H1 (cell line): ENCODE data around the gene MYOM1. TPM values are rescaled to one million over a fixed set of nuclear protein-coding genes. Genes with fewer than 3 reads are reported as not detected.

Experiments
- CTCF ChIA-PET: fragments of 300-600 bp; sonication (Branson Sonifier 250); formaldehyde crosslinking; loops from one replicate; lab custom pipeline; 2021; ENCODE audit not compliant: partially characterized antibody; lab: Charles Lee
- POLR2A ChIA-PET: fragments of 300-600 bp; sonication (Branson Sonifier 250); formaldehyde crosslinking; loops from one replicate; lab custom pipeline; 2021; ENCODE audit warnings: inconsistent platforms; ENCODE audit not compliant: partially characterized antibody; lab: Charles Lee
- DNase-seq, 2 experiments: peaks; one replicate each; pipeline versions ENCODE4 v3.0.0 to v3.0.0-alpha.2; 2010 to 2022; ENCODE audit warnings: low spot score in 2 of 2, low read depth in 1 of 2, mixed read lengths in 1 of 2
- FAIRE-seq: peaks from 2 replicates; lab custom pipeline; 2011; peaks lifted over from hg19 to GRCh38; lab: Jason Lieb, UNC
- H2AFZ ChIP-seq: 2 replicates; pipeline ENCODE4 v1.8.1; 2012; ENCODE audit warnings: low read length, inconsistent platforms
- H2AK5ac ChIP-seq: 2 replicates; pipeline ENCODE4 v1.6.1; 2013; ENCODE audit warnings: low read depth, low read length
- H2BK120ac ChIP-seq: replicated peaks from 2 replicates; pipeline ENCODE3; 2013; ENCODE audit warnings: low read depth, low read length, inconsistent platforms
- H2BK12ac ChIP-seq: 2 replicates; pipeline ENCODE4 v1.6.1; 2013; ENCODE audit warnings: low read depth, low read length
- H2BK15ac ChIP-seq: 2 replicates; pipeline ENCODE4 v1.6.1; 2013; ENCODE audit warnings: low read length
- H2BK20ac ChIP-seq: 2 replicates; pipeline ENCODE4 v1.6.1; 2013; ENCODE audit warnings: low read length
- H2BK5ac ChIP-seq: 2 replicates; pipeline ENCODE4 v1.6.1; 2013; ENCODE audit warnings: low read depth, low read length
- H3K14ac ChIP-seq: 2 replicates; pipeline ENCODE4 v1.6.1; 2013; ENCODE audit warnings: inconsistent platforms; ENCODE audit not compliant: insufficient read length
- H3K18ac ChIP-seq: 2 replicates; pipeline ENCODE4 v1.6.1; 2013; ENCODE audit warnings: low read length; ENCODE audit errors: extremely low read depth
- H3K23ac ChIP-seq: 2 replicates; pipeline ENCODE4 v1.6.1; 2013; ENCODE audit warnings: inconsistent platforms; ENCODE audit not compliant: insufficient read length
- H3K23me2 ChIP-seq: 2 replicates; pipeline ENCODE4 v1.6.1; 2013; ENCODE audit warnings: low read depth, low read length
- H3K27ac ChIP-seq: 2 replicates; pipeline ENCODE4 v1.6.1; 2011; ENCODE audit warnings: low read depth, low read length, inconsistent platforms
- H3K27me3 ChIP-seq, 4 experiments: replicated peaks in 1 of 4; 1 replicate in 1 of 4; 2 replicates in 3 of 4; pipeline versions ENCODE4 v1.6.1 to v1.8.1; 2011 to 2013; ENCODE audit warnings: low read length in 3 of 4, mild to moderate bottlenecking in 3 of 4, inconsistent platforms in 2 of 4, mixed read lengths in 2 of 4, moderate library complexity in 1 of 4; ENCODE audit not compliant: control insufficient read depth in 3 of 4, insufficient read depth in 3 of 4; ENCODE audit errors: extremely low read depth in 1 of 4
- H3K36me3 ChIP-seq, 4 experiments: 2 replicates each; pipeline versions ENCODE4 v1.6.1 to v1.8.1; 2011 to 2013; ENCODE audit warnings: mild to moderate bottlenecking in 4 of 4, low read length in 3 of 4, moderate library complexity in 2 of 4, control low read depth in 1 of 4, inconsistent platforms in 1 of 4; ENCODE audit not compliant: insufficient read depth in 4 of 4, control insufficient read depth in 2 of 4
- H3K4ac ChIP-seq: replicated peaks from 2 replicates; pipeline ENCODE3; 2013; ENCODE audit warnings: low read length, low read depth, mixed read lengths, inconsistent platforms; ENCODE audit not compliant: insufficient read length
- H3K4me1 ChIP-seq, 4 experiments: replicated peaks in 1 of 4; 1 replicate in 1 of 4; 2 replicates in 3 of 4; pipeline versions ENCODE4 v1.6.1 to v1.8.1; 2011 to 2013; ENCODE audit warnings: low read length in 3 of 4, inconsistent platforms in 2 of 4, mixed read lengths in 1 of 4; ENCODE audit not compliant: insufficient read depth in 4 of 4, control insufficient read depth in 3 of 4
- H3K4me2 ChIP-seq, 2 experiments: 2 replicates each; pipeline versions ENCODE4 v1.6.1 to v1.8.1; 2011 to 2013; ENCODE audit warnings: low read depth in 2 of 2, low read length in 2 of 2, control low read depth in 1 of 2, inconsistent platforms in 1 of 2, mild to moderate bottlenecking in 1 of 2; ENCODE audit not compliant: insufficient read depth in 1 of 2
- H3K4me3 ChIP-seq, 4 experiments: fragments of 200-600, 300-600 bp in 1 of 4; sonication (generic), shearing (Covaris generic), sonication (Bioruptor Twin) in 1 of 4; 2 replicates each; pipeline versions ENCODE4 v1.5.1 to v1.8.1; 2011 to 2016; ENCODE audit warnings: low read length in 4 of 4, low read depth in 3 of 4, control low read depth in 2 of 4, inconsistent platforms in 2 of 4, mild to moderate bottlenecking in 2 of 4, mixed read lengths in 1 of 4, moderate library complexity in 1 of 4; ENCODE audit not compliant: insufficient read depth in 2 of 4; ENCODE audit errors: extremely low read depth in 1 of 4
- H3K56ac ChIP-seq: replicated peaks from 2 replicates; pipeline ENCODE3; 2013; ENCODE audit warnings: low read depth, mild to moderate bottlenecking, mixed read lengths, low read length, inconsistent platforms; ENCODE audit not compliant: insufficient read length
- H3K79me1 ChIP-seq: 2 replicates; pipeline ENCODE4 v1.6.1; 2013; ENCODE audit warnings: low read depth, low read length, control low read depth
- H3K79me2 ChIP-seq, 2 experiments: 2 replicates each; pipeline versions ENCODE4 v1.6.1 to v1.8.1; 2012 to 2013; ENCODE audit warnings: low read length in 2 of 2, mild to moderate bottlenecking in 2 of 2, inconsistent platforms in 1 of 2; ENCODE audit not compliant: insufficient read depth in 2 of 2, control insufficient read depth in 1 of 2
- H3K9ac ChIP-seq, 4 experiments: replicated peaks in 1 of 4; 1 replicate in 1 of 4; 2 replicates in 3 of 4; pipeline versions ENCODE4 v1.6.1 to v1.8.1; 2011 to 2013; ENCODE audit warnings: low read depth in 3 of 4, low read length in 3 of 4, control low read depth in 2 of 4, mild to moderate bottlenecking in 2 of 4, moderate library complexity in 2 of 4, inconsistent platforms in 1 of 4; ENCODE audit errors: extremely low read depth in 1 of 4
- H3K9me3 ChIP-seq, 2 experiments: 2 replicates each; pipeline versions ENCODE4 v1.6.1 to v1.8.1; 2012 to 2013; ENCODE audit warnings: mild to moderate bottlenecking in 2 of 2, moderate library complexity in 2 of 2, control low read depth in 1 of 2, inconsistent platforms in 1 of 2, low read depth in 1 of 2, low read length in 1 of 2, mixed read lengths in 1 of 2; ENCODE audit not compliant: insufficient read depth in 2 of 2
- H4K20me1 ChIP-seq, 2 experiments: replicated peaks in 1 of 2; 2 replicates each; pipeline versions ENCODE3 to v1.8.1; 2011 to 2013; ENCODE audit warnings: inconsistent platforms in 2 of 2, low read length in 2 of 2, mild to moderate bottlenecking in 1 of 2; ENCODE audit not compliant: insufficient read depth in 2 of 2, control insufficient read depth in 1 of 2
- H4K5ac ChIP-seq: 2 replicates; pipeline ENCODE4 v1.6.1; 2013; ENCODE audit warnings: low read length, low read depth, mixed read lengths, inconsistent platforms; ENCODE audit not compliant: insufficient read length
- H4K8ac ChIP-seq: 2 replicates; pipeline ENCODE4 v1.8.0; 2013; ENCODE audit warnings: mild to moderate bottlenecking, moderate library complexity, low read length, inconsistent platforms; ENCODE audit not compliant: insufficient read depth; ENCODE audit errors: extremely low read depth
- H4K91ac ChIP-seq: replicated peaks from 2 replicates; pipeline ENCODE3; 2013; ENCODE audit warnings: low read length, mixed read lengths, inconsistent platforms; ENCODE audit not compliant: insufficient read length
- ASH2L ChIP-seq: fragments of 200-600, 300-600 bp; sonication (generic); IDR thresholded peaks from one replicate; pipeline ENCODE4 v1.7.1; 2017; ENCODE audit warnings: low read length
- CBX8 ChIP-seq: fragments of 300-800, 300-1000 bp; sonication (generic); IDR thresholded peaks from 2 replicates; pipeline ENCODE4 v1.7.1; 2016; ENCODE audit warnings: low read depth, low read length, borderline replicate concordance
- CEBPB ChIP-seq: IDR thresholded peaks from 2 replicates; pipeline ENCODE4 v1.6.1; 2012; ENCODE audit warnings: low read depth, low read length
- CHD1 ChIP-seq: IDR thresholded peaks from 2 replicates; pipeline ENCODE4 v1.6.1; 2012; ENCODE audit warnings: low read depth, low read length, improper control_type of control experiment
- CHD2 ChIP-seq: IDR thresholded peaks from 2 replicates; pipeline ENCODE4 v1.6.1; 2012; ENCODE audit warnings: low read length, improper control_type of control experiment
- CTBP2 ChIP-seq: IDR thresholded peaks from 2 replicates; pipeline ENCODE4 v1.7.0; 2011; ENCODE audit warnings: borderline replicate concordance, mild to moderate bottlenecking, moderate library complexity, mixed read lengths, low read length; ENCODE audit not compliant: insufficient read depth, insufficient read length
- EGR1 ChIP-seq: IDR thresholded peaks from 2 replicates; pipeline ENCODE4 v1.6.1; 2011; ENCODE audit warnings: low read depth, low read length, borderline replicate concordance
- HDAC6 ChIP-seq: IDR thresholded peaks from one replicate; pipeline ENCODE4 v1.7.1; 2012; ENCODE audit warnings: low read depth, mild to moderate bottlenecking, inconsistent platforms, low read length, moderate library complexity
- POLR2A ChIP-seq, 2 experiments: IDR thresholded peaks; 1 replicate in 1 of 2; 2 replicates in 1 of 2; pipeline ENCODE4 v1.6.1; 2011; ENCODE audit warnings: low read depth in 2 of 2, low read length in 2 of 2, mild to moderate bottlenecking in 2 of 2; ENCODE audit errors: control extremely low read depth in 1 of 2
- POU5F1 ChIP-seq: IDR thresholded peaks from 2 replicates; pipeline ENCODE4 v1.6.1; 2011; ENCODE audit warnings: low read depth, mild to moderate bottlenecking, low read length, moderate library complexity
- RFX5 ChIP-seq: IDR thresholded peaks from 2 replicates; pipeline ENCODE4 v1.6.1; 2011; ENCODE audit warnings: low read depth, low read length, improper control_type of control experiment, borderline replicate concordance
- SAP30 ChIP-seq: fragments of 300-600 bp; sonication (generic); IDR thresholded peaks from 2 replicates; pipeline ENCODE4 v1.7.1; 2012; ENCODE audit warnings: low read length, moderate library complexity, mild to moderate bottlenecking, inconsistent platforms; ENCODE audit not compliant: insufficient read depth, insufficient replicate concordance
- SIN3A ChIP-seq, 2 experiments: IDR thresholded peaks in 1 of 2; conservative IDR thresholded peaks in 1 of 2; 2 replicates each; pipeline ENCODE4 v1.6.1; 2011 to 2012; ENCODE audit warnings: low read length in 2 of 2, improper control_type of control experiment in 1 of 2, low read depth in 1 of 2, mild to moderate bottlenecking in 1 of 2
- SIRT6 ChIP-seq: IDR thresholded peaks from one replicate; pipeline ENCODE4 v1.7.1; 2012; ENCODE audit warnings: low read length, inconsistent platforms
- SUZ12 ChIP-seq: fragments of 200-600 bp; sonication (generic); IDR thresholded peaks from 2 replicates; pipeline ENCODE4 v1.6.1; 2012; ENCODE audit warnings: mild to moderate bottlenecking, inconsistent platforms, low read length, moderate library complexity, mixed read lengths
- TEAD4 ChIP-seq: IDR thresholded peaks from 2 replicates; pipeline ENCODE4 v1.6.1; 2012; ENCODE audit warnings: low read depth, low read length, inconsistent platforms, mixed read lengths
- WGBS, 2 experiments: shearing (Covaris generic) in 1 of 2; methylation state at CpG; one replicate each; pipeline versions ENCODE4 v1.1.6 to v1.1.7; 2013 to 2015; ENCODE audit warnings: low lambda C conversion rate in 2 of 2, mixed read lengths in 2 of 2, inconsistent platforms in 1 of 2, low coverage in 1 of 2, missing lambda C conversion rate in 1 of 2; ENCODE audit not compliant: insufficient replicate concordance in 2 of 2, insufficient coverage in 1 of 2, insufficient read length in 1 of 2; ENCODE audit errors: extremely low coverage in 1 of 2, missing lambda C conversion rate in 1 of 2; 5-methylcytosine and 5-hydroxymethylcytosine counted together
- polyA plus RNA-seq, 7 experiments: library from polyadenylated mRNA; depleted of rRNA in 3 of 7; stranded (reverse) in 5 of 7; unstranded in 2 of 7; fragments of >200 nt in 5 of 7; fragments of 200-250 nt in 2 of 7; gene quantifications; 1 replicate in 5 of 7; 2 replicates in 1 of 7; 4 replicates in 1 of 7; pipeline versions ENCODE4 v1.2.1 to v1.2.3, GENCODE V29; 2011 to 2013; ENCODE audit warnings: missing spikeins in 2 of 7, mixed read lengths in 2 of 7
- total RNA-seq: library from RNA; stranded (reverse); fragmentation: NEBNext Ultra II Directional; extraction: Animal tissue kit (Norgen Biotek cat#: 25700); gene quantifications from 2 replicates; pipeline ENCODE4 v1.2.1, GENCODE V29; 2021

The MYOM1 gene
- total and polyA plus RNA-seq, 2 of the 8 experiments (the other 6 are each of a cell fraction or from before 2014, with no cell fraction given) = 0.06 to 0.32 TPM

GRCh38 chr18:3235846-3236245, 16.1 kb upstream of the MYOM1 start:
- Histone ChIP-seq H4K5ac (no peak overlapping the region), H2BK15ac (no peak overlapping the region; the same call in 1 of the 2 replicates), H3K18ac (no peak overlapping the region), H2BK120ac (no peak overlapping the region), H4K8ac (no peak overlapping the region), H3K27me3 (no peaks in the 10 kb centered on the region), H3K79me2 (no peaks in the 10 kb centered on the region), H3K36me3 (no peaks in the 10 kb centered on the region), H2BK12ac (no peak overlapping the region), H3K4me3 (no peak overlapping the region), H4K20me1 (no peaks in the 10 kb centered on the region), H3K4me2 (no peak overlapping the region), H2BK20ac (no peak overlapping the region), H3K23me2 (no peaks in the 10 kb centered on the region), H2AFZ (no peak overlapping the region), H3K9ac (no peak overlapping the region), H4K91ac (no peak overlapping the region), H3K9me3 (peaks cover 3 to 5% of the 10 kb centered on the region in 2 experiments; a peak in 2 of 4 replicates), H3K4me1 (peaks cover 0 to 4% (median 2%) of the 10 kb centered on the region in 4 experiments; a peak in 3 of 7 replicates), H3K4ac (no peak overlapping the region), H2BK5ac (no peak overlapping the region), H3K27ac (no peak overlapping the region), H3K56ac (no peak overlapping the region), H2AK5ac (no peak overlapping the region), H3K23ac (no peak overlapping the region), H3K79me1 (no peaks in the 10 kb centered on the region), H3K14ac (no peak overlapping the region)
- POLR2A ChIA-PET = no interaction called here
- no peak for DNase-seq
- FAIRE-seq = no peak
- 95% methylated on average over 2 of the region's 2 CpGs; no CpG with 5 or more reads in 1 of the 2 experiments for WGBS, 2 experiments
- CTCF ChIA-PET = interaction anchor here (2.7 kb wide), 1 partner anchor 10 kb away, joined by 13 read pairs; no protein-coding TSS in a partner anchor
- TF ChIP-seq CEBPB (no peak), ASH2L (no peak), CBX8 (no peak), CTBP2 (no peak), SIRT6 (no peak), RFX5 (no peak), CHD1 (no peak), SAP30 (no peak), POU5F1 (no peak), SUZ12 (no peak), EGR1 (no peak), CHD2 (no peak), TEAD4 (no peak), HDAC6 (no peak), SIN3A (conservative IDR thresholded peaks at IDR 0.05 in 1 of 2, IDR thresholded peaks at IDR 0.05 in 1 of 2; ENCODE audit: low read depth in 1 of 2, low read length in 2 of 2) (no peak), POLR2A (IDR thresholded peaks at IDR 0.05; ENCODE audit: control extremely low read depth in 1 of 2, low read depth in 2 of 2, low read length in 2 of 2) (no peak)
